Loucy (cell line): ENCODE results near the gene ZMYND8.
"Not testable (repeated sequence)": the region's sequence is repeated elsewhere in the genome, so short reads cannot be mapped to it uniquely, and the experiment has no call there.

ENCODE experiments used
- H2AFZ ChIP-seq: fragments of 200-600 bp; sonication (generic); 2 replicates; pipeline ENCODE4 v1.6.0; 2016; ENCODE audit warnings: antibody characterized with exemption, mild to moderate bottlenecking, low read length, moderate library complexity
- H3F3A ChIP-seq: fragments of 200-600 bp; 2 replicates; pipeline ENCODE4 v1.6.0; 2016; ENCODE audit warnings: antibody characterized with exemption, low read depth, mild to moderate bottlenecking
- H3K27me3 ChIP-seq: fragments of 200-600 bp; sonication (generic); 2 replicates; pipeline ENCODE4 v1.6.1; 2014; ENCODE audit warnings: low read length, mild to moderate bottlenecking; ENCODE audit not compliant: insufficient read depth, poor library complexity, severe bottlenecking
- H3K36me3 ChIP-seq: fragments of 200-600 bp; sonication (generic); 2 replicates; pipeline ENCODE4 v1.6.1; 2016; ENCODE audit warnings: low read length; ENCODE audit not compliant: insufficient read depth
- H3K4me1 ChIP-seq: fragments of 200-600 bp; sonication (generic); 2 replicates; pipeline ENCODE4 v1.5.1; 2014; ENCODE audit warnings: low read length, mild to moderate bottlenecking; ENCODE audit not compliant: insufficient read depth, poor library complexity, severe bottlenecking
- H3K4me2 ChIP-seq: fragments of 200-600 bp; sonication (generic); 2 replicates; pipeline ENCODE4 v1.6.0; 2014; ENCODE audit warnings: antibody characterized with exemption, low read length, low read depth, mild to moderate bottlenecking; ENCODE audit not compliant: poor library complexity, severe bottlenecking
- H3K4me3 ChIP-seq: fragments of 200-600 bp; sonication (generic); 2 replicates; pipeline ENCODE4 v1.5.1; 2014; ENCODE audit warnings: low read length, mild to moderate bottlenecking, mixed read lengths; ENCODE audit not compliant: poor library complexity, severe bottlenecking
- H3K79me2 ChIP-seq: fragments of 200-600 bp; sonication (generic); 2 replicates; pipeline ENCODE4 v1.6.1; 2014; ENCODE audit warnings: low read length; ENCODE audit not compliant: insufficient read depth
- H3K9ac ChIP-seq: fragments of 200-600 bp; sonication (generic); 2 replicates; pipeline ENCODE4 v1.6.0; 2014; ENCODE audit warnings: mild to moderate bottlenecking, low read depth, low read length, moderate library complexity; ENCODE audit not compliant: poor library complexity, severe bottlenecking
- H3K9me2 ChIP-seq: fragments of 200-600 bp; sonication (generic); replicated peaks from 2 replicates; pipeline ENCODE4 v1.6.1; 2016; ENCODE audit warnings: low read depth, low read length, mixed read lengths
- H3K9me3 ChIP-seq: fragments of 200-600 bp; sonication (generic); 2 replicates; pipeline ENCODE4 v1.6.1; 2014; ENCODE audit warnings: mild to moderate bottlenecking, antibody characterized with exemption, low read length, low read depth; ENCODE audit not compliant: insufficient read depth
- H4K20me1 ChIP-seq: fragments of 200-600 bp; sonication (generic); 2 replicates; pipeline ENCODE4 v1.6.0; 2014; ENCODE audit warnings: antibody characterized with exemption, low read length, mild to moderate bottlenecking; ENCODE audit not compliant: insufficient read depth, poor library complexity, severe bottlenecking
- EZH2phosphoT487 ChIP-seq: fragments of 200-600 bp; IDR thresholded peaks from 2 replicates; pipeline ENCODE4 v1.6.1; 2018; ENCODE audit warnings: antibody characterized with exemption, mild to moderate bottlenecking, moderate library complexity, borderline replicate concordance
- TF ChIP-seq, protein P1 (sequence below): fragments of 200-600 bp; sonication (generic); conservative IDR thresholded peaks from 2 replicates; pipeline ENCODE4 v1.5.1; 2014; ENCODE audit warnings: mild to moderate bottlenecking, antibody characterized with exemption, low read length

Gene ZMYND8

GRCh38 chr20:47289096-47289495 is 67.4 kb downstream of the ZMYND8 start:
- Histone ChIP-seq H3K9ac (no peak overlapping the region), H2AFZ (no peak overlapping the region), H3K9me3 (no peaks in the 10 kb centered on the region), H3K79me2 (no peaks in the 10 kb centered on the region; the same call in 1 of the 2 replicates), H3F3A (no peaks in the 10 kb centered on the region), H4K20me1 (peaks cover 6% of the 10 kb centered on the region), H3K9me2 (no peaks in the 10 kb centered on the region), H3K4me2 (no peak overlapping the region), H3K4me3 (no peak overlapping the region), H3K36me3 (peaks cover 88% of the 10 kb centered on the region), H3K4me1 (no peaks in the 10 kb centered on the region), H3K27me3 (no peaks in the 10 kb centered on the region)
- TF ChIP-seq, protein P1, sequence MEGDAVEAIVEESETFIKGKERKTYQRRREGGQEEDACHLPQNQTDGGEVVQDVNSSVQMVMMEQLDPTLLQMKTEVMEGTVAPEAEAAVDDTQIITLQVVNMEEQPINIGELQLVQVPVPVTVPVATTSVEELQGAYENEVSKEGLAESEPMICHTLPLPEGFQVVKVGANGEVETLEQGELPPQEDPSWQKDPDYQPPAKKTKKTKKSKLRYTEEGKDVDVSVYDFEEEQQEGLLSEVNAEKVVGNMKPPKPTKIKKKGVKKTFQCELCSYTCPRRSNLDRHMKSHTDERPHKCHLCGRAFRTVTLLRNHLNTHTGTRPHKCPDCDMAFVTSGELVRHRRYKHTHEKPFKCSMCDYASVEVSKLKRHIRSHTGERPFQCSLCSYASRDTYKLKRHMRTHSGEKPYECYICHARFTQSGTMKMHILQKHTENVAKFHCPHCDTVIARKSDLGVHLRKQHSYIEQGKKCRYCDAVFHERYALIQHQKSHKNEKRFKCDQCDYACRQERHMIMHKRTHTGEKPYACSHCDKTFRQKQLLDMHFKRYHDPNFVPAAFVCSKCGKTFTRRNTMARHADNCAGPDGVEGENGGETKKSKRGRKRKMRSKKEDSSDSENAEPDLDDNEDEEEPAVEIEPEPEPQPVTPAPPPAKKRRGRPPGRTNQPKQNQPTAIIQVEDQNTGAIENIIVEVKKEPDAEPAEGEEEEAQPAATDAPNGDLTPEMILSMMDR: no peak
- TF ChIP-seq EZH2phosphoT487: no peak

- not testable (repeated sequence) for H3F3A ChIP-seq, H3K9me3 ChIP-seq, H4K20me1 ChIP-seq, H3K4me1 ChIP-seq, H3K9me2 ChIP-seq, H3K4me2 ChIP-seq, H3K27me3 ChIP-seq, H3K79me2 ChIP-seq, H2AFZ ChIP-seq, H3K9ac ChIP-seq, H3K4me3 ChIP-seq
- peaks cover 88% of the 10 kb centered on the region for H3K36me3 ChIP-seq
Observed at GRCh38 chr20:47288530-47288929, 68.0 kb downstream of the ZMYND8 start.

- no peaks in the 10 kb centered on the region for H3F3A ChIP-seq
- H3K4me2 ChIP-seq: no peak overlapping the region
- no peak overlapping the region for H3K9ac ChIP-seq
- H3K4me1 ChIP-seq: no peaks in the 10 kb centered on the region
- no peaks in the 10 kb centered on the region for H3K27me3 ChIP-seq
- no peaks in the 10 kb centered on the region for H3K9me3 ChIP-seq
- no peak overlapping the region for H2AFZ ChIP-seq
- H3K36me3 ChIP-seq: peaks cover 92% of the 10 kb centered on the region
- TF ChIP-seq, protein P1: no peak
- TF ChIP-seq EZH2phosphoT487: no peak
- no peaks in the 10 kb centered on the region for H4K20me1 ChIP-seq
- no peaks in the 10 kb centered on the region for H3K79me2 ChIP-seq
- no peaks in the 10 kb centered on the region for H3K9me2 ChIP-seq
- no peak overlapping the region for H3K4me3 ChIP-seq
Observed at GRCh38 chr20:47287609-47288144, 68.8 kb downstream of the ZMYND8 start.

DNA sequence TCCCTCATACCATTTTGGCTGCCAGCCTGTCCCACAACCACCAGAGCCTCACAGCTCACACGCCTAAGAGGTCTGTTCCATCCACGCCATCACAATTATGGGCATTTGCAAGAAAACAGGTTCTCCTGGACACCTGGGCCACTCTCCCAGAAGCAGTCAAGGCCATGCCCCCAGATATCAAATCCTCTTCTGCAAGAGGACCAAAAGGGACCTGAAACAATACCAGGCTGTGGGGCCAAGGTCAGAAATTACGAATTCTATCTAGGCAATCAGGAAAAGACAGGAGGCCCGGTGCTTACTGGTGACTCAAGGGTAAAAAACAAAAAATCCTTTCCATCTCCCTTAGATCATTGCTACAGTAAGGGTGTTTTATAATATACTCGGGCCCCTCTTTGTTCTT is 69.8 kb downstream of the ZMYND8 start:
- TF ChIP-seq EZH2phosphoT487: no peak
- TF ChIP-seq, protein P1: no peak
- Histone ChIP-seq H3K4me2 (no peak overlapping the region), H3K27me3 (no peaks in the 10 kb centered on the region), H3K4me1 (no peaks in the 10 kb centered on the region), H2AFZ (no peak overlapping the region), H3K9me3 (no peaks in the 10 kb centered on the region), H3K79me2 (no peaks in the 10 kb centered on the region), H3K9me2 (no peaks in the 10 kb centered on the region), H3F3A (no peaks in the 10 kb centered on the region), H4K20me1 (no peaks in the 10 kb centered on the region), H3K4me3 (no peak overlapping the region), H3K9ac (no peak overlapping the region), H3K36me3 (peaks cover 92% of the 10 kb centered on the region)
